CD8-positive, alpha-beta memory T cell (primary cell): ENCODE data around the gene GTF2H2C_2.
"Not testable (repeated sequence)": the region's sequence is repeated elsewhere in the genome, so short reads cannot be mapped to it uniquely, and the experiment has no call there.

ENCODE experiments used
- CTCF ChIA-PET: fragments of 350-600 bp; sonication (Branson Sonifier 250); formaldehyde crosslinking; loops from one replicate; lab custom pipeline; 2021; ENCODE audit warnings: antibody characterized with exemption; lab: Charles Lee
- POLR2A ChIA-PET: fragments of 350-600 bp; sonication (Branson Sonifier 250); formaldehyde crosslinking; loops from one replicate; lab custom pipeline; 2021; ENCODE audit warnings: antibody characterized with exemption; lab: Charles Lee
- DNase-seq, 5 donors: peaks; one replicate each; pipeline versions ENCODE4 v3.0.0 to v3.0.0-alpha.2; 2020 to 2022; ENCODE audit warnings: mixed read lengths in 1 of 5
- H3K27ac ChIP-seq: one replicate; pipeline ENCODE4 v1.7.0; 2013; ENCODE audit warnings: low read depth, mild to moderate bottlenecking, low read length, moderate library complexity
- H3K27me3 ChIP-seq: 2 replicates; pipeline ENCODE4 v1.7.0; 2013; ENCODE audit warnings: low read length, mild to moderate bottlenecking; ENCODE audit not compliant: insufficient read depth, poor library complexity, severe bottlenecking
- H3K36me3 ChIP-seq: 2 replicates; pipeline ENCODE4 v1.7.0; 2013; ENCODE audit warnings: mild to moderate bottlenecking, low read length, moderate library complexity; ENCODE audit not compliant: insufficient read depth
- H3K4me1 ChIP-seq: 2 replicates; pipeline ENCODE4 v1.7.0; 2013; ENCODE audit warnings: mild to moderate bottlenecking, low read length, moderate library complexity; ENCODE audit not compliant: insufficient read depth
- H3K4me3 ChIP-seq: 2 replicates; pipeline ENCODE4 v1.7.0; 2013; ENCODE audit warnings: mild to moderate bottlenecking, low read length
- H3K9me3 ChIP-seq: 2 replicates; pipeline ENCODE4 v1.7.0; 2013; ENCODE audit warnings: mild to moderate bottlenecking, low read length
- H3K27ac Mint-ChIP-seq, 8 donors: one replicate each; pipeline ENCODE4 v1.8.0; 2020 to 2021; ENCODE audit warnings: mixed read lengths in 8 of 8, mild to moderate bottlenecking in 6 of 8, inconsistent platforms in 3 of 8, moderate library complexity in 3 of 8
- H3K27me3 Mint-ChIP-seq, 2 donors: one replicate each; pipeline ENCODE4 v1.8.0; 2020 to 2021; ENCODE audit warnings: mixed read lengths in 2 of 2, mild to moderate bottlenecking in 1 of 2, moderate library complexity in 1 of 2
- H3K36me3 Mint-ChIP-seq, 3 donors: one replicate each; pipeline ENCODE4 v1.8.0; 2020 to 2021; ENCODE audit warnings: mixed read lengths in 3 of 3, inconsistent platforms in 1 of 3, mild to moderate bottlenecking in 1 of 3
- H3K4me1 Mint-ChIP-seq, 3 donors: one replicate each; pipeline ENCODE4 v1.8.0; 2020 to 2021; ENCODE audit warnings: mixed read lengths in 3 of 3, inconsistent platforms in 1 of 3, mild to moderate bottlenecking in 1 of 3
- H3K4me3 Mint-ChIP-seq, 7 donors: one replicate each; pipeline ENCODE4 v1.8.0; 2020 to 2021; ENCODE audit warnings: mixed read lengths in 7 of 7, mild to moderate bottlenecking in 6 of 7, moderate library complexity in 4 of 7, inconsistent platforms in 2 of 7
- H3K9me3 Mint-ChIP-seq, 5 donors: one replicate each; pipeline ENCODE4 v1.8.0; 2020 to 2022; ENCODE audit warnings: mixed read lengths in 5 of 5, mild to moderate bottlenecking in 3 of 5, moderate library complexity in 2 of 5, inconsistent platforms in 1 of 5

The GTF2H2C_2 gene

GRCh38 chr5:70415117-70415516 lies at the start of gene GTF2H2C_2:
Gene GTF2H2C_2, plus strand, starts transcription at chr5:70415368.
- H3K9me3 Mint-ChIP-seq, POLR2A ChIA-PET, CTCF ChIA-PET, H3K36me3 ChIP-seq, DNase-seq, H3K4me1 ChIP-seq, H3K27ac Mint-ChIP-seq, H3K27me3 Mint-ChIP-seq, H3K4me3 Mint-ChIP-seq, H3K4me1 Mint-ChIP-seq, H3K4me3 ChIP-seq, H3K27ac ChIP-seq, H3K27me3 ChIP-seq, H3K36me3 Mint-ChIP-seq, H3K9me3 ChIP-seq: not testable (repeated sequence)

GRCh38 chr5:70400984-70401686 lies 14.0 kb upstream of the GTF2H2C_2 start:
- H3K27ac ChIP-seq, H3K27me3 ChIP-seq, H3K27me3 Mint-ChIP-seq, H3K4me1 Mint-ChIP-seq, H3K36me3 ChIP-seq, H3K4me1 ChIP-seq, POLR2A ChIA-PET, H3K9me3 ChIP-seq, CTCF ChIA-PET, H3K9me3 Mint-ChIP-seq, H3K4me3 ChIP-seq, H3K36me3 Mint-ChIP-seq: not testable (repeated sequence)
- Mint-ChIP-seq H3K4me3 (peak overlapping the region; percentile 67 to 92 (median 78)), H3K27ac (peak overlapping the region in 4 of 8 donors; percentile 75 to 85 (median 78))
- DNase-seq: peak in 4 of 5 donors; percentile 18 to 80 (median 66)

- H3K4me1 Mint-ChIP-seq, H3K4me3 Mint-ChIP-seq, H3K4me3 ChIP-seq, H3K27ac Mint-ChIP-seq, H3K9me3 ChIP-seq, H3K9me3 Mint-ChIP-seq, POLR2A ChIA-PET, H3K27ac ChIP-seq, H3K36me3 ChIP-seq, DNase-seq, H3K27me3 ChIP-seq, CTCF ChIA-PET, H3K36me3 Mint-ChIP-seq, H3K27me3 Mint-ChIP-seq, H3K4me1 ChIP-seq: not testable (repeated sequence)
Observed at GRCh38 chr5:70421322-70421721, 6.2 kb downstream of the GTF2H2C_2 start.

- H3K9me3 ChIP-seq, H3K27me3 Mint-ChIP-seq, H3K4me1 Mint-ChIP-seq, H3K27ac Mint-ChIP-seq, CTCF ChIA-PET, H3K36me3 ChIP-seq, H3K27me3 ChIP-seq, H3K4me3 Mint-ChIP-seq, H3K36me3 Mint-ChIP-seq, POLR2A ChIA-PET, H3K4me3 ChIP-seq, H3K27ac ChIP-seq, H3K4me1 ChIP-seq, H3K9me3 Mint-ChIP-seq, DNase-seq: not testable (repeated sequence)
Observed at GRCh38 chr5:70423215-70423614, 8.0 kb downstream of the GTF2H2C_2 start.

- H3K27me3 Mint-ChIP-seq, H3K9me3 ChIP-seq, H3K36me3 Mint-ChIP-seq, H3K27me3 ChIP-seq, H3K36me3 ChIP-seq, POLR2A ChIA-PET, H3K4me1 ChIP-seq, H3K9me3 Mint-ChIP-seq, DNase-seq, H3K27ac ChIP-seq, H3K27ac Mint-ChIP-seq, H3K4me3 ChIP-seq, CTCF ChIA-PET, H3K4me3 Mint-ChIP-seq, H3K4me1 Mint-ChIP-seq: not testable (repeated sequence)
Observed at GRCh38 chr5:70438518-70438917, 23.4 kb downstream of the GTF2H2C_2 start.

- H3K27me3 Mint-ChIP-seq, H3K27me3 ChIP-seq, H3K4me1 Mint-ChIP-seq, H3K4me1 ChIP-seq, H3K36me3 ChIP-seq, H3K9me3 ChIP-seq, H3K27ac Mint-ChIP-seq, DNase-seq, CTCF ChIA-PET, H3K4me3 Mint-ChIP-seq, H3K4me3 ChIP-seq, H3K9me3 Mint-ChIP-seq, POLR2A ChIA-PET, H3K36me3 Mint-ChIP-seq, H3K27ac ChIP-seq: not testable (repeated sequence)
Observed at GRCh38 chr5:70449565-70449964, 34.4 kb downstream of the GTF2H2C_2 start.

GRCh38 chr5:70451249-70451984 lies 36.2 kb downstream of the GTF2H2C_2 start:
- H3K27me3 Mint-ChIP-seq, H3K36me3 ChIP-seq, H3K36me3 Mint-ChIP-seq, H3K27ac Mint-ChIP-seq, H3K27me3 ChIP-seq, H3K9me3 ChIP-seq, H3K4me3 ChIP-seq, CTCF ChIA-PET, H3K27ac ChIP-seq, DNase-seq, H3K4me1 ChIP-seq, H3K4me1 Mint-ChIP-seq, H3K4me3 Mint-ChIP-seq, POLR2A ChIA-PET, H3K9me3 Mint-ChIP-seq: not testable (repeated sequence)

GRCh38 chr5:70457093-70457492 lies 41.9 kb downstream of the GTF2H2C_2 start:
- H3K27me3 Mint-ChIP-seq, H3K4me3 Mint-ChIP-seq, H3K36me3 Mint-ChIP-seq, H3K27ac Mint-ChIP-seq, H3K4me1 ChIP-seq, CTCF ChIA-PET, H3K27ac ChIP-seq, H3K27me3 ChIP-seq, POLR2A ChIA-PET, H3K4me1 Mint-ChIP-seq, H3K36me3 ChIP-seq, H3K9me3 Mint-ChIP-seq, DNase-seq, H3K9me3 ChIP-seq, H3K4me3 ChIP-seq: not testable (repeated sequence)
